SK-N-SH (cell line): ENCODE measurements around the gene PBXIP1.
A peak's percentile ranks its signal among the peaks of the same experiment; 100 is the strongest.

Experiments used
- CHD2 ChIP-seq: fragments of 150-350 bp; IDR thresholded peaks from 2 replicates; pipeline ENCODE4 v1.6.1; 2018; ENCODE audit warnings: low read length; ENCODE audit not compliant: partially characterized antibody
- EP300 ChIP-seq, 2 experiments: IDR thresholded peaks; 2 replicates each; pipeline versions ENCODE4 v1.4.0 to v1.6.1; 2012; ENCODE audit warnings: borderline replicate concordance in 1 of 2, low read depth in 1 of 2, low read length in 1 of 2
- EZH2phosphoT487 ChIP-seq: fragments of 200-600 bp; sonication (generic); IDR thresholded peaks from 2 replicates; pipeline ENCODE4 v1.6.1; 2017; ENCODE audit warnings: low read depth, mixed run types, mild to moderate bottlenecking, antibody characterized with exemption, moderate library complexity, borderline replicate concordance
- FOSL2 ChIP-seq: IDR thresholded peaks from 2 replicates; pipeline ENCODE4 v1.4.0; 2012; ENCODE audit warnings: low read depth, mild to moderate bottlenecking, moderate library complexity, borderline replicate concordance
- JUND ChIP-seq: IDR thresholded peaks from 2 replicates; pipeline ENCODE4 v1.4.0; 2012
- MEF2A ChIP-seq: IDR thresholded peaks from 2 replicates; pipeline ENCODE4 v1.4.0; 2012; ENCODE audit warnings: low read depth, borderline replicate concordance
- NRF1 ChIP-seq: IDR thresholded peaks from 2 replicates; pipeline ENCODE4 v1.6.1; 2012; ENCODE audit warnings: low read depth, mild to moderate bottlenecking, low read length
- POLR2AphosphoS5 ChIP-seq: IDR thresholded peaks from 2 replicates; pipeline ENCODE4 v1.6.1; 2012; ENCODE audit warnings: low read depth, low read length
- TF ChIP-seq, protein P1 (sequence below): fragments of 200-600 bp; sonication (generic); IDR thresholded peaks from 2 replicates; pipeline ENCODE4 v1.6.1; 2017; ENCODE audit warnings: antibody characterized with exemption, mild to moderate bottlenecking, moderate library complexity
- TF ChIP-seq, protein P2 (sequence below): fragments of 150-350 bp; IDR thresholded peaks from 2 replicates; pipeline ENCODE4 v1.6.1; 2016; ENCODE audit warnings: mild to moderate bottlenecking, low read depth, low read length
- TF ChIP-seq, protein P3 (sequence below): IDR thresholded peaks from 2 replicates; pipeline ENCODE4 v1.6.1; 2012; ENCODE audit warnings: mild to moderate bottlenecking, low read depth, low read length, moderate library complexity

DNA sequence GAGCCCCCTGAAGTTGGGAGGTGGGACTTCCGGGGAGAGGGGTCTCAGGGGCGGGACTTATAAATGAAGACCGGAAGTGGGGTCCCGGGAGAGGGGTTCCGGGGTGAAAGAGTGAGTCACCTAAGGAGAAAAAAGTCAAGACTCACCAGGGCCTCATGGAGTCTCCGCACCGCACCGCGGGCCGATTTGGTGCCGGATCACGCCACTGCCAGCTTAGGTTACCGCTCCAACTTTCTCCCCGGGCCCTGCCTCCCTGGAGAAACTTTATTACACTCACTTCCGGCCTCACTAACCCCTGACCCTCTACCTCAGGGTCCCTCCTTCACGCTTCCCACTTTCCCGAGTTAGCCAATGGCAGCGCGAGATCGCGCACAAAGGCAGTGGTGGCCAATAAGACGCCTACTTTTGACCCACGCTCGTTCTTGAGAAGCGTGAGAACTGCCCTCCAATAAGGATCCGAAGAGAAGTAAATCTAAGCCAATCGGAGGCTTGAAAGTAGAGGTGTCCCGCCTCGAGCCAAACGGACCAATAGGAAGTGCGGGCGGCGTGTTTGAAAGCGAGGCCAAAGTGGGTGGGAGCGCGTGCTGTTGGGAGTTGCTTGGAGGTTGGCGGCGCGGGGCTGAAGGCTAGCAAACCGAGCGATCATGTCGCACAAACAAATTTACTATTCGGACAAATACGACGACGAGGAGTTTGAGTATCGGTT, 18.4 kb upstream of the PBXIP1 start, which contains the start of gene CKS1B:
- TF ChIP-seq, protein P1, sequence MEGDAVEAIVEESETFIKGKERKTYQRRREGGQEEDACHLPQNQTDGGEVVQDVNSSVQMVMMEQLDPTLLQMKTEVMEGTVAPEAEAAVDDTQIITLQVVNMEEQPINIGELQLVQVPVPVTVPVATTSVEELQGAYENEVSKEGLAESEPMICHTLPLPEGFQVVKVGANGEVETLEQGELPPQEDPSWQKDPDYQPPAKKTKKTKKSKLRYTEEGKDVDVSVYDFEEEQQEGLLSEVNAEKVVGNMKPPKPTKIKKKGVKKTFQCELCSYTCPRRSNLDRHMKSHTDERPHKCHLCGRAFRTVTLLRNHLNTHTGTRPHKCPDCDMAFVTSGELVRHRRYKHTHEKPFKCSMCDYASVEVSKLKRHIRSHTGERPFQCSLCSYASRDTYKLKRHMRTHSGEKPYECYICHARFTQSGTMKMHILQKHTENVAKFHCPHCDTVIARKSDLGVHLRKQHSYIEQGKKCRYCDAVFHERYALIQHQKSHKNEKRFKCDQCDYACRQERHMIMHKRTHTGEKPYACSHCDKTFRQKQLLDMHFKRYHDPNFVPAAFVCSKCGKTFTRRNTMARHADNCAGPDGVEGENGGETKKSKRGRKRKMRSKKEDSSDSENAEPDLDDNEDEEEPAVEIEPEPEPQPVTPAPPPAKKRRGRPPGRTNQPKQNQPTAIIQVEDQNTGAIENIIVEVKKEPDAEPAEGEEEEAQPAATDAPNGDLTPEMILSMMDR: no peak
- TF ChIP-seq NRF1: no peak
- no peak for TF ChIP-seq JUND
- TF ChIP-seq FOSL2: peak; percentile 52; the same call in 1 of the 2 replicates
- TF ChIP-seq, protein P2, sequence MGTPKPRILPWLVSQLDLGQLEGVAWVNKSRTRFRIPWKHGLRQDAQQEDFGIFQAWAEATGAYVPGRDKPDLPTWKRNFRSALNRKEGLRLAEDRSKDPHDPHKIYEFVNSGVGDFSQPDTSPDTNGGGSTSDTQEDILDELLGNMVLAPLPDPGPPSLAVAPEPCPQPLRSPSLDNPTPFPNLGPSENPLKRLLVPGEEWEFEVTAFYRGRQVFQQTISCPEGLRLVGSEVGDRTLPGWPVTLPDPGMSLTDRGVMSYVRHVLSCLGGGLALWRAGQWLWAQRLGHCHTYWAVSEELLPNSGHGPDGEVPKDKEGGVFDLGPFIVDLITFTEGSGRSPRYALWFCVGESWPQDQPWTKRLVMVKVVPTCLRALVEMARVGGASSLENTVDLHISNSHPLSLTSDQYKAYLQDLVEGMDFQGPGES: peak; percentile 91
- no peak for TF ChIP-seq EZH2phosphoT487
- TF ChIP-seq MEF2A: no peak
- TF ChIP-seq EP300 (IDR thresholded peaks at IDR 0.05; ENCODE audit: borderline replicate concordance in 1 of 2, low read depth in 1 of 2, low read length in 1 of 2): no peak
- TF ChIP-seq CHD2: peak; percentile 96
- TF ChIP-seq, protein P3, sequence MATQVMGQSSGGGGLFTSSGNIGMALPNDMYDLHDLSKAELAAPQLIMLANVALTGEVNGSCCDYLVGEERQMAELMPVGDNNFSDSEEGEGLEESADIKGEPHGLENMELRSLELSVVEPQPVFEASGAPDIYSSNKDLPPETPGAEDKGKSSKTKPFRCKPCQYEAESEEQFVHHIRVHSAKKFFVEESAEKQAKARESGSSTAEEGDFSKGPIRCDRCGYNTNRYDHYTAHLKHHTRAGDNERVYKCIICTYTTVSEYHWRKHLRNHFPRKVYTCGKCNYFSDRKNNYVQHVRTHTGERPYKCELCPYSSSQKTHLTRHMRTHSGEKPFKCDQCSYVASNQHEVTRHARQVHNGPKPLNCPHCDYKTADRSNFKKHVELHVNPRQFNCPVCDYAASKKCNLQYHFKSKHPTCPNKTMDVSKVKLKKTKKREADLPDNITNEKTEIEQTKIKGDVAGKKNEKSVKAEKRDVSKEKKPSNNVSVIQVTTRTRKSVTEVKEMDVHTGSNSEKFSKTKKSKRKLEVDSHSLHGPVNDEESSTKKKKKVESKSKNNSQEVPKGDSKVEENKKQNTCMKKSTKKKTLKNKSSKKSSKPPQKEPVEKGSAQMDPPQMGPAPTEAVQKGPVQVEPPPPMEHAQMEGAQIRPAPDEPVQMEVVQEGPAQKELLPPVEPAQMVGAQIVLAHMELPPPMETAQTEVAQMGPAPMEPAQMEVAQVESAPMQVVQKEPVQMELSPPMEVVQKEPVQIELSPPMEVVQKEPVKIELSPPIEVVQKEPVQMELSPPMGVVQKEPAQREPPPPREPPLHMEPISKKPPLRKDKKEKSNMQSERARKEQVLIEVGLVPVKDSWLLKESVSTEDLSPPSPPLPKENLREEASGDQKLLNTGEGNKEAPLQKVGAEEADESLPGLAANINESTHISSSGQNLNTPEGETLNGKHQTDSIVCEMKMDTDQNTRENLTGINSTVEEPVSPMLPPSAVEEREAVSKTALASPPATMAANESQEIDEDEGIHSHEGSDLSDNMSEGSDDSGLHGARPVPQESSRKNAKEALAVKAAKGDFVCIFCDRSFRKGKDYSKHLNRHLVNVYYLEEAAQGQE: no peak
- TF ChIP-seq POLR2AphosphoS5: no peak
